ENCODE data around the gene MACC1. TPM values are rescaled to one million over a fixed set of nuclear protein-coding genes. Genes with fewer than 3 reads are reported as not detected.

Gene MACC1
- polyA plus RNA-seq, 1 of the 3 experiments (the other 2 are of a cell fraction), result not detected

DNA sequence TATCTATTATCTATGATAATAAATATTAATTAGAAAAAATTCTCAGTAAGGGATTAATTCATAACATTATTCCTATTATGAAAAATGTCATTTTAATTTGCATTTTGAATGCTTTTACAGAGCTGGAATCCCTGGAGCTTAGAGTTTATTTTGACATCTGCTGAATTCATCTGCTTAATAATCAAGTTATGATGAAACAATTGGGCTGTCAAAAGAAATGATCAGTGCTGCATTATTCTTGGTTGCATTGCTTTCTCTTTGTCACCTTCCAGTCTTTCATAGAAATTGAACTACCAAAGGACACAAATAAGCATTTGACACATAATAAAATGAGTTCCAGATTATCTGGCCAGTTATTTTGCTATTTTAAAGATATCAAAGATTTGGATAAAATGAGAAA, 40.0 kb upstream of the MACC1 start:
- H4K20me1 ChIP-seq (ENCODE audit: insufficient read depth), result no peaks in the 10 kb centered on the region
- no peaks in the 10 kb centered on the region for H3K27me3 ChIP-seq (ENCODE audit: insufficient read depth)
- DNase-seq, result no peak
- POLR2A ChIA-PET, result no interaction called here
- no peak overlapping the region for H3K4me3 ChIP-seq (ENCODE audit: low read depth in 2 of 2, low read length in 1 of 2)
- CTCF ChIA-PET, result interaction anchor here (0.7 kb wide), 1 partner anchor 73 kb away, joined by 3 read pairs; no protein-coding TSS in a partner anchor
- no peak overlapping the region for H2AFZ ChIP-seq (ENCODE audit: low read depth)
- no peak overlapping the region for H3K9ac ChIP-seq
- H3K27ac ChIP-seq (ENCODE audit: low read depth in 2 of 2, low read length in 1 of 2), result no peak overlapping the region
- no peaks in the 10 kb centered on the region for H3K9me2 ChIP-seq
- H3K4me1 ChIP-seq (ENCODE audit: control insufficient read depth in 1 of 2, insufficient read depth in 2 of 2, low read depth in 1 of 2, low read length in 1 of 2), result no peaks in the 10 kb centered on the region; a peak in 1 of 4 replicates
- no peak for TF ChIP-seq JUND (IDR thresholded peaks at IDR 0.05)
- TF ChIP-seq EP300 (IDR thresholded peaks at IDR 0.05; ENCODE audit: borderline replicate concordance in 1 of 2, low read depth in 1 of 2, low read length in 1 of 2), result no peak
- TF ChIP-seq TAF1 (IDR thresholded peaks at IDR 0.05; ENCODE audit: borderline replicate concordance, low read depth, low read length), result no peak
- TF ChIP-seq YY1 (IDR thresholded peaks at IDR 0.05; ENCODE audit: low read depth), result no peak
- no peak for TF ChIP-seq USF2 (IDR thresholded peaks at IDR 0.05; ENCODE audit: borderline replicate concordance, low read depth, low read length)
- TF ChIP-seq SIN3A (IDR thresholded peaks at IDR 0.05; ENCODE audit: borderline replicate concordance, low read depth, low read length), result no peak
- TF ChIP-seq, protein P1, sequence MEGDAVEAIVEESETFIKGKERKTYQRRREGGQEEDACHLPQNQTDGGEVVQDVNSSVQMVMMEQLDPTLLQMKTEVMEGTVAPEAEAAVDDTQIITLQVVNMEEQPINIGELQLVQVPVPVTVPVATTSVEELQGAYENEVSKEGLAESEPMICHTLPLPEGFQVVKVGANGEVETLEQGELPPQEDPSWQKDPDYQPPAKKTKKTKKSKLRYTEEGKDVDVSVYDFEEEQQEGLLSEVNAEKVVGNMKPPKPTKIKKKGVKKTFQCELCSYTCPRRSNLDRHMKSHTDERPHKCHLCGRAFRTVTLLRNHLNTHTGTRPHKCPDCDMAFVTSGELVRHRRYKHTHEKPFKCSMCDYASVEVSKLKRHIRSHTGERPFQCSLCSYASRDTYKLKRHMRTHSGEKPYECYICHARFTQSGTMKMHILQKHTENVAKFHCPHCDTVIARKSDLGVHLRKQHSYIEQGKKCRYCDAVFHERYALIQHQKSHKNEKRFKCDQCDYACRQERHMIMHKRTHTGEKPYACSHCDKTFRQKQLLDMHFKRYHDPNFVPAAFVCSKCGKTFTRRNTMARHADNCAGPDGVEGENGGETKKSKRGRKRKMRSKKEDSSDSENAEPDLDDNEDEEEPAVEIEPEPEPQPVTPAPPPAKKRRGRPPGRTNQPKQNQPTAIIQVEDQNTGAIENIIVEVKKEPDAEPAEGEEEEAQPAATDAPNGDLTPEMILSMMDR (IDR thresholded peaks at IDR 0.05), result no peak
- TF ChIP-seq, protein P2, sequence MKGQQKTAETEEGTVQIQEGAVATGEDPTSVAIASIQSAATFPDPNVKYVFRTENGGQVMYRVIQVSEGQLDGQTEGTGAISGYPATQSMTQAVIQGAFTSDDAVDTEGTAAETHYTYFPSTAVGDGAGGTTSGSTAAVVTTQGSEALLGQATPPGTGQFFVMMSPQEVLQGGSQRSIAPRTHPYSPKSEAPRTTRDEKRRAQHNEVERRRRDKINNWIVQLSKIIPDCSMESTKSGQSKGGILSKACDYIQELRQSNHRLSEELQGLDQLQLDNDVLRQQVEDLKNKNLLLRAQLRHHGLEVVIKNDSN (IDR thresholded peaks at IDR 0.05; ENCODE audit: borderline replicate concordance, low read depth), result no peak
- TF ChIP-seq EZH2phosphoT487 (IDR thresholded peaks at IDR 0.05; ENCODE audit: borderline replicate concordance, low read depth), result no peak
- TF ChIP-seq, protein P3, sequence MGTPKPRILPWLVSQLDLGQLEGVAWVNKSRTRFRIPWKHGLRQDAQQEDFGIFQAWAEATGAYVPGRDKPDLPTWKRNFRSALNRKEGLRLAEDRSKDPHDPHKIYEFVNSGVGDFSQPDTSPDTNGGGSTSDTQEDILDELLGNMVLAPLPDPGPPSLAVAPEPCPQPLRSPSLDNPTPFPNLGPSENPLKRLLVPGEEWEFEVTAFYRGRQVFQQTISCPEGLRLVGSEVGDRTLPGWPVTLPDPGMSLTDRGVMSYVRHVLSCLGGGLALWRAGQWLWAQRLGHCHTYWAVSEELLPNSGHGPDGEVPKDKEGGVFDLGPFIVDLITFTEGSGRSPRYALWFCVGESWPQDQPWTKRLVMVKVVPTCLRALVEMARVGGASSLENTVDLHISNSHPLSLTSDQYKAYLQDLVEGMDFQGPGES (IDR thresholded peaks at IDR 0.05; ENCODE audit: low read depth, low read length), result no peak
- no peak for TF ChIP-seq FOSL2 (IDR thresholded peaks at IDR 0.05; ENCODE audit: borderline replicate concordance, low read depth)
- no peak for TF ChIP-seq RCOR1 (IDR thresholded peaks at IDR 0.05; ENCODE audit: low read length)
- no peak for TF ChIP-seq CHD2 (IDR thresholded peaks at IDR 0.05; ENCODE audit: low read length, partially characterized antibody)
- no peak overlapping the region for H3K4me2 ChIP-seq
- H3K79me2 ChIP-seq (ENCODE audit: insufficient read depth), result no peaks in the 10 kb centered on the region
- H3K9me3 ChIP-seq, result no peaks in the 10 kb centered on the region
- H3F3A ChIP-seq (replicated peaks; ENCODE audit: insufficient read depth), result no peaks in the 10 kb centered on the region
- no peaks in the 10 kb centered on the region for H3K36me3 ChIP-seq (replicated peaks in 1 of 2; ENCODE audit: control insufficient read depth in 1 of 2, insufficient read depth in 2 of 2, low read length in 1 of 2)
